ENCODE measurements around the gene TMEM14C.

GRCh38 chr6:10759884-10760329 is 37.0 kb downstream of the TMEM14C start:
- TF ChIP-seq CTCF (IDR thresholded peaks at IDR 0.05) (no peak), POLR2A (IDR thresholded peaks at IDR 0.05) (peak in 1 of 2 donors; percentile 57)

All from adrenal gland (tissue), 5 donors.